Pancreas (tissue), 10 donors: ENCODE measurements around the gene GDPD5. TPM values are rescaled to one million over a fixed set of nuclear protein-coding genes. Genes with fewer than 3 reads are reported as not detected.
A peak's percentile ranks its signal among the peaks of the same experiment; 100 is the strongest.

Experiments used
- ATAC-seq, 4 donors: fragments of 200-7000 bp; cut with Tn5 transposase; one replicate each; pipeline versions ENCODE4 v1.8.0 to v1.9.1; 2020; ENCODE audit warnings: mild to moderate bottlenecking in 4 of 4, moderate library complexity in 4 of 4
- DNase-seq, 6 donors: peaks; one replicate each; pipeline ENCODE4 v3.0.0-alpha.2; 2020
- FAIRE-seq: peaks from 2 replicates; lab custom pipeline; 2012; peaks lifted over from hg19 to GRCh38; lab: Jason Lieb, UNC
- H3K27ac ChIP-seq, 4 donors: fragments of 200-600 bp; sonication (generic); 1 replicate in 3 of 4; 2 replicates in 1 of 4; pipeline versions ENCODE4 v1.5.0 to v1.8.0; 2020
- H3K27me3 ChIP-seq, 4 donors: fragments of 200-600 bp; one replicate each; pipeline ENCODE4 v1.8.0; 2021
- H3K36me3 ChIP-seq, 3 donors: fragments of 200-600 bp; sonication (generic) in 1 of 3; one replicate each; pipeline versions ENCODE4 v1.5.0 to v1.8.0; 2020 to 2021
- H3K4me1 ChIP-seq, 3 donors: fragments of 200-600 bp; one replicate each; pipeline ENCODE4 v1.8.0; 2021
- H3K4me3 ChIP-seq, 4 donors: fragments of 200-600 bp; sonication (generic) in 2 of 4; one replicate each; pipeline versions ENCODE4 v1.5.0 to v1.8.0; 2020 to 2021
- H3K9me3 ChIP-seq, 4 donors: fragments of 200-600 bp; one replicate each; pipeline ENCODE4 v1.8.0; 2021
- WGBS, 2 donors: extraction: QIAGEN DNeasy Blood & Tissue Kit; methylation state at CpG; one replicate each; pipeline ENCODE4 v1.1.7; 2013; 5-methylcytosine and 5-hydroxymethylcytosine counted together
- intact Hi-C, 3 donors: fragments of 100-400 bp; cut with DNase I; formaldehyde crosslinking; loops; one replicate each; pipeline versions ENCODE4 v1.11.1 to v1.14.2; 2022
- polyA plus RNA-seq, 2 donors: library from polyadenylated mRNA; stranded (reverse); fragments of 200-250 nt; gene quantifications; one replicate each; pipeline ENCODE4 v1.2.3, GENCODE V29; 2013
- total RNA-seq, 6 donors: library from RNA; stranded (reverse); fragmentation: NEBNext Ultra II Directional in 4 of 6; extraction: Animal tissue kit (Norgen Biotek cat#: 25700) in 4 of 6; gene quantifications; one replicate each; pipeline versions ENCODE4 v1.2.1 to v1.2.4, GENCODE V29; 2021 to 2023
- TF ChIP-seq, protein P1 (sequence below), 4 donors: fragments of 200-600 bp; sonication (generic) in 3 of 4; IDR thresholded peaks; one replicate each; pipeline versions ENCODE4 v1.5.0 to v1.8.0; 2021; ENCODE audit warnings: antibody characterized with exemption in 4 of 4
- donor health status: healthy with polysubstance abuse.
- donor health status: DM: no; HTN: no; CAD: no; lungs with moderate emphysema.
- donor health status: DM: no; HTN: no; CAD: no.
- donor health status: control.
- donor health status: control.
- donor health status: Bipolar disorder and iron deficiency.
- donor health status: DM: yes; HTN: yes; CAD: no.
- donor health status: DM: no; HTN: no; CAD: no.
- donor health status: DM: no; HTN: no; CAD: no.
- donor health status: DM: yes; HTN: yes; CAD: no.

GDPD5 gene
- total and polyA plus RNA-seq, 8 donors: 24.3 to 92.9 (median 32.7) TPM

DNA sequence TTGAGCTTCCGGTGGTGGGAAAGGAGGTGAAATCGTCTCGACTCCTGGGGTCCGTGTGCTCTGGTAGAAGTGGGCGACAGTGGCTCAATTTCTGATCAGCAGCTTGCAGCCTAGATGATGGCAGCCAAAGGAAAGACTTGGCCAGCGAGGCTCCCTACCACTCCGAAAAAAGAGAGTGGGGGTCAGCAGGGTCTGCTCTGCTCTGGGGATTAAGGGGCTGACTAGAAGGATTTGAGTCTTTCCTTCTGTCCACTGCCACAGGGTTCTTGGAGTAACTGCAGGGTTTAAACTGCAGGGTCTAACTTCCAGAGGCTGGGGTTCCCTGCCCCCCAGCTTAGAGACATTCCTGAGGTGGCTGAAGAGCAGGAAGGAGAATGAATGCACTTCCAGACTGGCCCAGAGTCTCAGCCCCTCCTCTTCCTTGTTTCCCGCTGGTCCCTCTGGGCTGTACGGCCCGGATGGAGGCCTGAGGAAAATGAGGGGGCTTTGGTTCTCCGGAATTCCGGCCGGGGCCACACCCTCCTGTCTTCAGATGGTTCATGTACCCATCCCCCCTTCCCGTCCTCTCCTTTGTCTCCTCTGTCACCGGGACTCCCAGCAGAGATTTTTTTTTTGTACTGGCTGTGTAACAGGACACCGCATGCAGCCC is 37.2 kb upstream of the GDPD5 start:
- 4 to 6% methylated on average over 16 of the region's 16 CpGs for WGBS, 2 donors
- FAIRE-seq (no peak), DNase-seq (no peak), ATAC-seq (peak in 2 of 4 donors; percentile 3 to 4)
- Histone ChIP-seq H3K4me1 (peaks cover 5 to 9% (median 6%) of the 10 kb centered on the region in 3 donors), H3K27me3 (no peaks in the 10 kb centered on the region), H3K9me3 (no peaks in the 10 kb centered on the region), H3K27ac (peak overlapping the region; percentile 95 to 98 (median 97)), H3K36me3 (peaks cover 0 to 14% (median 2%) of the 10 kb centered on the region in 3 donors), H3K4me3 (peak overlapping the region; percentile 55 to 94 (median 90))
- intact Hi-C loops: no loop called here
- TF ChIP-seq, protein P1, sequence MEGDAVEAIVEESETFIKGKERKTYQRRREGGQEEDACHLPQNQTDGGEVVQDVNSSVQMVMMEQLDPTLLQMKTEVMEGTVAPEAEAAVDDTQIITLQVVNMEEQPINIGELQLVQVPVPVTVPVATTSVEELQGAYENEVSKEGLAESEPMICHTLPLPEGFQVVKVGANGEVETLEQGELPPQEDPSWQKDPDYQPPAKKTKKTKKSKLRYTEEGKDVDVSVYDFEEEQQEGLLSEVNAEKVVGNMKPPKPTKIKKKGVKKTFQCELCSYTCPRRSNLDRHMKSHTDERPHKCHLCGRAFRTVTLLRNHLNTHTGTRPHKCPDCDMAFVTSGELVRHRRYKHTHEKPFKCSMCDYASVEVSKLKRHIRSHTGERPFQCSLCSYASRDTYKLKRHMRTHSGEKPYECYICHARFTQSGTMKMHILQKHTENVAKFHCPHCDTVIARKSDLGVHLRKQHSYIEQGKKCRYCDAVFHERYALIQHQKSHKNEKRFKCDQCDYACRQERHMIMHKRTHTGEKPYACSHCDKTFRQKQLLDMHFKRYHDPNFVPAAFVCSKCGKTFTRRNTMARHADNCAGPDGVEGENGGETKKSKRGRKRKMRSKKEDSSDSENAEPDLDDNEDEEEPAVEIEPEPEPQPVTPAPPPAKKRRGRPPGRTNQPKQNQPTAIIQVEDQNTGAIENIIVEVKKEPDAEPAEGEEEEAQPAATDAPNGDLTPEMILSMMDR (IDR thresholded peaks at IDR 0.05): no peak

DNA sequence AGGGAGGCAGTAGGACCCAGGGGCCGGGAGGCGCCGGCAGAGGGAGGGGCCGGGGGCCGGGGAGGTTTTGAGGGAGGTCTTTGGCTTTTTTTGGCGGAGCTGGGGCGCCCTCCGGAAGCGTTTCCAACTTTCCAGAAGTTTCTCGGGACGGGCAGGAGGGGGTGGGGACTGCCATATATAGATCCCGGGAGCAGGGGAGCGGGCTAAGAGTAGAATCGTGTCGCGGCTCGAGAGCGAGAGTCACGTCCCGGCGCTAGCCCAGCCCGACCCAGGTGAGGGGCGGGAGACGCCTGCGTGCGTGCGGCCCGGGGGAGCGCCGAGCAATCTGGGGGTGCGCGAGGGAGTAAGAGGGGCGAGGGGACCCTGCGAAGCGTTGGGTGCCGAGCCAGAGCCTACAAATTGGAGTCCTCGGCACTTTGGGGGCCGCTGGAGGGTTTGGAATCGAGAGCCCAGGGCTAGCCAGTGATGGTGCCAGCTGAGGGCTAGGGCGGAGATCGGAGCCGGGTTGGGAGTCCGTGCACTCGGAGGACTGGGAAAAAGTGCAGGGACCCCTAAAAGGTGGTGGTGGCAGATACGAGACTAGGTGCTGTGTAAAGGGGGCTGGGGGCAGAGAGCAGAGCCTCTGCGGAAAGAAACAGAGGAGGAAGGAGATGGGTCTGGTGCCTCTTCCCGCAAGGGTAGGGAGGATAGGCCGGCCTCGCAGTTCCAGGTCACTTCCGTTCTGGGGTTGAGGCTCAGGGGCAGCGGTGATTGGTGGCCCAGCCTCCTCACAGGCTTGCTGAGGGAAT is 36.5 kb upstream of the GDPD5 start, which contains the start of gene SERPINH1:
SERPINH1 (plus strand) TSS at position 206 of the 788 bp plus-strand sequence. CDS start 4,097 bp downstream, outside the sequence.
- Histone ChIP-seq H3K9me3 (no peaks in the 10 kb centered on the region), H3K4me3 (peak within 1 kb of the TSS; percentile 55 to 94 (median 90)), H3K4me1 (peaks cover 5 to 9% (median 6%) of the 10 kb centered on the region in 3 donors), H3K36me3 (peaks cover 0 to 7% (median 2%) of the 10 kb centered on the region in 3 donors), H3K27ac (peak within 1 kb of the TSS; percentile 95 to 98 (median 97)), H3K27me3 (no peaks in the 10 kb centered on the region)
- 0 to 1% methylated on average over 50 to 51 of the region's 51 CpGs for WGBS, 2 donors
- ATAC-seq (peak; percentile 88 to 94 (median 93)), DNase-seq (peak; percentile 83 to 94 (median 83)), FAIRE-seq (no peak)
- TF ChIP-seq, protein P1 (IDR thresholded peaks at IDR 0.05): no peak
- intact Hi-C loops: no loop called here

DNA sequence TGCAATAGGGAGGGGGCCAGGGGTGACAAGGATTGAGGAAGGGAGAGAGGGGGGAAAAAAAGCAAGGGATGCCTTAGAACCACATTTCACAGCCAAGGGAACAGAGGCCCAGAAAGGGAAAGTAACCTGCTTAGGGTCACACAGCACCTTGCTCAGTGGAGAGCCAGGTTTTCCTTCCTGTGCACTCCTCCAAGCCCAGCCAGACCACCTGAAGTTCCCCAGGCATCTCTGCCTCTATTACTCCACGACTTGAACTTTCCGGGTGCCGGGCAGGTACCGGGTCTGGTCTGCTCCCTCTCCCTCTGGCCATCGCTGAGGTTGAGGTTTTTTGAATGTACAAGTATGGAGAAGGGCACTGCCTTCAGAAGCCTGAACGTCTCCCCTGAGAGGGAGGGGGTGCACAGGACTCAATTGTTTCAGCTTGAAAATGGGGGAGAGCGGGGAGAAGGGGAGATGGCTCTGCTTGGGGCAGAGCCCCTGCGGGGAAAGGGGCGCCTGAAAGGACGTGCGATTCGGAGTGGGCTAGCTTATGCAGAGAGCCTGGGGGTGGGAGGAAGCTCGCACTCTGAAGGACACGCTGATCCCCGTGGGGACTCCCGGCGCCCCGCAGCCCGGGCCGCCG is 35.8 kb upstream of the GDPD5 start:
- TF ChIP-seq, protein P1 (IDR thresholded peaks at IDR 0.05): no peak
- DNase-seq (no peak), FAIRE-seq (no peak), ATAC-seq (no peak)
- Histone ChIP-seq H3K36me3 (peaks cover 0 to under 1% (median under 1%) of the 10 kb centered on the region in 3 donors), H3K9me3 (no peaks in the 10 kb centered on the region), H3K27ac (peak overlapping the region; percentile 95 to 98 (median 97)), H3K4me3 (peak overlapping the region; percentile 55 to 94 (median 90)), H3K4me1 (peaks cover 5 to 9% (median 6%) of the 10 kb centered on the region in 3 donors), H3K27me3 (no peaks in the 10 kb centered on the region)
- intact Hi-C loops: no loop called here
- 14 to 19% methylated on average over 19 to 21 of the region's 21 CpGs for WGBS, 2 donors

DNA sequence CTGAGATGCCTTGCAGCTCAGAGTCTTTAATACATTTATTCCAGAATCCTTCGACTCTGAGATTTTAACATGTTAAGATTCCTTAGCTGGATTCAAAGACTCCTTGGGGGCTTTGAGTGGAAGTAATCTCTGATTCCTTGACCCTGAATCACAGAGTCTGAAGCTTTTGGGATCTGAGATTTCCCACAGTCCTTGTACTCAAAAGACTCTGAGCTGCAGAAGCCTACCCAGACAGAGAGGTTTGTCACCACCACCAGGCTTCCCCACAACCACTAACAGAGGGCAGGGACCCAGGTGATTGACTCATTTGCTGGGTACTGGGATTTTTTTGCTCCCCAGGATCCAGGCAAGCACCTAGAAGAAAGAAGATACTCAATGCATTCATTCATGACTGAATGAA is 34.9 kb upstream of the GDPD5 start:
- peaks cover 5 to 9% (median 6%) of the 10 kb centered on the region in 3 donors for H3K4me1 ChIP-seq

More for the DNA sequence above, 34.9 kb upstream of the GDPD5 start:
- H3K27me3 ChIP-seq: no peaks in the 10 kb centered on the region
- 76 to 77% methylated on average over 1 of the region's 1 CpG for WGBS, 2 donors
- TF ChIP-seq, protein P1 (IDR thresholded peaks at IDR 0.05): no peak
- ATAC-seq: no peak
- FAIRE-seq: no peak
- no peak for DNase-seq
- H3K4me3 ChIP-seq: no peak overlapping the region
- no peak overlapping the region for H3K27ac ChIP-seq
- no peaks in the 10 kb centered on the region for H3K9me3 ChIP-seq
- no peaks in the 10 kb centered on the region for H3K36me3 ChIP-seq
- intact Hi-C loops: no loop called here
